ENCODE data around the gene SMARCAL1. TPM values are rescaled to one million over a fixed set of nuclear protein-coding genes. Genes with fewer than 3 reads are reported as not detected.

SMARCAL1 gene
- total and polyA plus RNA-seq, 9 of the 15 experiments (the other 6 are each of a cell fraction or from before 2014, with no cell fraction given): 8.2 to 27.9 (median 12.4) TPM

DNA sequence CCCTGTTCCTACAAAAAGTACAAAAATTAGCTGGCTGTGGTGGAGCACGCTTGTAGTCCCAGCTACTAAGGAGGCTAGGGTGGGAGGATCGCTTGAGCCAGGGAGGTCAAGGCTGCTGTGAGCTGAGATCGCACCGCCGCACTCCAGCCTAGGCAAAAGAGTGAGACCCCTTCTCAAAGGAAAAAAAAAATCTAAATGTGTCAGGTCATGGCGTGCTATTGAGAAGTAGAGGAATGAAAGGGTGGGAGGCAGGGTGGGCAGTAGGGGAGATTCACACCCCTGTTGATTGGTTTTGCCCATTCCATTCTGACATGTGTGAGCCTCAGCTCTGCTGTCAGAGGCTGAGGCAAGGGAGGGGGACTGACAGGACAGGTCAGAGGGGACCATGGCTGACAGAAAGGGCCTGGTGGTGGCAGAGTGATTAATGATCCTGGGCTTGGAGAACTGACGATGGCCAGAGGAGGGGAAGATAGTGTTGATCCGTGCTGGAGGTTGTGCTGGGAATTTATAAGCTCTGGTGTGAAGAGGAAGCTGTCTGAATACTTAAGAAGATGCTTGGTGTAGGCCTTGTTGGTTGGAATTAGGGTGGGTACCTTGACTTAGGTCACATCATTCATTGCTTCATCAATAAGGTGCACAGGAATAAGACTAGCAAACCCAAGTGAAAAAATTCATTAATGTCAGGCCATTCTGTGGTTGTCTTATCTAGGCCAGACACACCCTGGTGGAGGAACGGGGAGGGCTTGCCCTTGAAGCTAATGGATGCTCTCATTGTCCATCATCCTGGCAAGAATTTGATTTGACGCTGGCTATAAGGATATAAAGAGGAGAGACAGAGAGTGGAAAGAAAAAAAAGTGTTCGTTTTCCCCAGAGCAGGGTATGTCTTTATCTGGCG lies 19.1 kb upstream of the SMARCAL1 start (continued):
- TF ChIP-seq, protein P1, sequence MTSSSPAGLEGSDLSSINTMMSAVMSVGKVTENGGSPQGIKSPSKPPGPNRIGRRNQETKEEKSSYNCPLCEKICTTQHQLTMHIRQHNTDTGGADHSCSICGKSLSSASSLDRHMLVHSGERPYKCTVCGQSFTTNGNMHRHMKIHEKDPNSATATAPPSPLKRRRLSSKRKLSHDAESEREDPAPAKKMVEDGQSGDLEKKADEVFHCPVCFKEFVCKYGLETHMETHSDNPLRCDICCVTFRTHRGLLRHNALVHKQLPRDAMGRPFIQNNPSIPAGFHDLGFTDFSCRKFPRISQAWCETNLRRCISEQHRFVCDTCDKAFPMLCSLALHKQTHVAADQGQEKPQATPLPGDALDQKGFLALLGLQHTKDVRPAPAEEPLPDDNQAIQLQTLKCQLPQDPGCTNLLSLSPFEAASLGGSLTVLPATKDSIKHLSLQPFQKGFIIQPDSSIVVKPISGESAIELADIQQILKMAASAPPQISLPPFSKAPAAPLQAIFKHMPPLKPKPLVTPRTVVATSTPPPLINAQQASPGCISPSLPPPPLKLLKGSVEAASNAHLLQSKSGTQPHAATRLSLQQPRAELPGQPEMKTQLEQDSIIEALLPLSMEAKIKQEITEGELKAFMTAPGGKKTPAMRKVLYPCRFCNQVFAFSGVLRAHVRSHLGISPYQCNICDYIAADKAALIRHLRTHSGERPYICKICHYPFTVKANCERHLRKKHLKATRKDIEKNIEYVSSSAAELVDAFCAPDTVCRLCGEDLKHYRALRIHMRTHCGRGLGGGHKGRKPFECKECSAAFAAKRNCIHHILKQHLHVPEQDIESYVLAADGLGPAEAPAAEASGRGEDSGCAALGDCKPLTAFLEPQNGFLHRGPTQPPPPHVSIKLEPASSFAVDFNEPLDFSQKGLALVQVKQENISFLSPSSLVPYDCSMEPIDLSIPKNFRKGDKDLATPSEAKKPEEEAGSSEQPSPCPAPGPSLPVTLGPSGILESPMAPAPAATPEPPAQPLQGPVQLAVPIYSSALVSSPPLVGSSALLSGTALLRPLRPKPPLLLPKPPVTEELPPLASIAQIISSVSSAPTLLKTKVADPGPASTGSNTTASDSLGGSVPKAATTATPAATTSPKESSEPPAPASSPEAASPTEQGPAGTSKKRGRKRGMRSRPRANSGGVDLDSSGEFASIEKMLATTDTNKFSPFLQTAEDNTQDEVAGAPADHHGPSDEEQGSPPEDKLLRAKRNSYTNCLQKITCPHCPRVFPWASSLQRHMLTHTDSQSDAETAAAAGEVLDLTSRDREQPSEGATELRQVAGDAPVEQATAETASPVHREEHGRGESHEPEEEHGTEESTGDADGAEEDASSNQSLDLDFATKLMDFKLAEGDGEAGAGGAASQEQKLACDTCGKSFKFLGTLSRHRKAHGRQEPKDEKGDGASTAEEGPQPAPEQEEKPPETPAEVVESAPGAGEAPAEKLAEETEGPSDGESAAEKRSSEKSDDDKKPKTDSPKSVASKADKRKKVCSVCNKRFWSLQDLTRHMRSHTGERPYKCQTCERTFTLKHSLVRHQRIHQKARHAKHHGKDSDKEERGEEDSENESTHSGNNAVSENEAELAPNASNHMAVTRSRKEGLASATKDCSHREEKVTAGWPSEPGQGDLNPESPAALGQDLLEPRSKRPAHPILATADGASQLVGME (CRISPR knock-in tag; IDR thresholded peaks at IDR 0.05): no peak
- no peak for TF ChIP-seq POLR2A (conservative IDR thresholded peaks at IDR 0.05)
- TF ChIP-seq ZNF280A (IDR thresholded peaks at IDR 0.05; ENCODE audit: low read depth, partially characterized antibody): no peak
- TF ChIP-seq MAFG (tag; conservative IDR thresholded peaks at IDR 0.05): no peak
- TF ChIP-seq XRCC4 (IDR thresholded peaks at IDR 0.05; ENCODE audit: extremely low read depth, insufficient read depth, insufficient read length): no peak
- no peak for TF ChIP-seq ATF3 (IDR thresholded peaks at IDR 0.05)
- TF ChIP-seq ATF3 (CRISPR knock-in tag; conservative IDR thresholded peaks at IDR 0.05): no peak
- no peak for TF ChIP-seq CREBBP (IDR thresholded peaks at IDR 0.05; ENCODE audit: low read depth, low read length)
- TF ChIP-seq SMAD1 (IDR thresholded peaks at IDR 0.05; ENCODE audit: low read depth, low read length, partially characterized antibody): no peak
- TF ChIP-seq, protein P2, sequence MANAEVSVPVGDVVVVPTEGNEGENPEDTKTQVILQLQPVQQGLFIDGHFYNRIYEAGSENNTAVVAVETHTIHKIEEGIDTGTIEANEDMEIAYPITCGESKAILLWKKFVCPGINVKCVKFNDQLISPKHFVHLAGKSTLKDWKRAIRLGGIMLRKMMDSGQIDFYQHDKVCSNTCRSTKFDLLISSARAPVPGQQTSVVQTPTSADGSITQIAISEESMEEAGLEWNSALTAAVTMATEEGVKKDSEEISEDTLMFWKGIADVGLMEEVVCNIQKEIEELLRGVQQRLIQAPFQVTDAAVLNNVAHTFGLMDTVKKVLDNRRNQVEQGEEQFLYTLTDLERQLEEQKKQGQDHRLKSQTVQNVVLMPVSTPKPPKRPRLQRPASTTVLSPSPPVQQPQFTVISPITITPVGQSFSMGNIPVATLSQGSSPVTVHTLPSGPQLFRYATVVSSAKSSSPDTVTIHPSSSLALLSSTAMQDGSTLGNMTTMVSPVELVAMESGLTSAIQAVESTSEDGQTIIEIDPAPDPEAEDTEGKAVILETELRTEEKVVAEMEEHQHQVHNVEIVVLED (CRISPR knock-in tag; IDR thresholded peaks at IDR 0.05): no peak
- no peak for TF ChIP-seq HLTF (IDR thresholded peaks at IDR 0.05)
- TF ChIP-seq NR0B1 (IDR thresholded peaks at IDR 0.05; ENCODE audit: partially characterized antibody): no peak
- no peak for TF ChIP-seq ZNF197 (CRISPR knock-in tag; IDR thresholded peaks at IDR 0.05; ENCODE audit: low read depth)
- peak; percentile 20; the same call in 1 of the 2 replicates for TF ChIP-seq CREM (IDR thresholded peaks at IDR 0.05; ENCODE audit: low read depth)
- TF ChIP-seq RBM14 (IDR thresholded peaks at IDR 0.05; ENCODE audit: borderline replicate concordance, insufficient read depth, low read depth, low read length): no peak
- peak in 1 of 2 experiments; percentile 55; a peak in 1 of 4 replicates for TF ChIP-seq RCOR1 (IDR thresholded peaks at IDR 0.05; ENCODE audit: borderline replicate concordance in 1 of 2, low read depth in 2 of 2, low read length in 2 of 2)

Data from K562 (cell line).